Mesenteric fat pad (tissue), 1 donor: ENCODE results near the gene TOX3. TPM values are rescaled to one million over a fixed set of nuclear protein-coding genes. Genes with fewer than 3 reads are reported as not detected.

ENCODE experiments used
- DNase-seq: peaks from one replicate; pipeline ENCODE4 v3.0.0-alpha.2; 2020; ENCODE audit warnings: low spot score
- long read RNA-seq: library from polyadenylated mRNA; unstranded; transcript quantifications from one replicate; pipeline ENCODE4 v2.0.0, GENCODE V29; 2020
- total RNA-seq: library from RNA; stranded (reverse); fragmentation: NEBNext Ultra II Directional; extraction: Animal tissue kit (Norgen Biotek cat#: 25700); gene quantifications from one replicate; pipeline ENCODE4 v1.2.1, GENCODE V29; 2021
- donor health status: DM: yes; HTN: yes; CAD: no.

TOX3 gene
- not detected for total RNA-seq
- long read RNA-seq = 0 reads

- DNase-seq = no peak
Observed at GRCh38 chr16:52547004-52547833, at the start of gene TOX3. Gene TOX3, minus strand, starts transcription at chr16:52547143. Its CDS starts 420 bp downstream, at chr16:52546723.

GRCh38 chr16:52592778-52593177 lies 45.8 kb upstream of the TOX3 start:
- no peak for DNase-seq

GRCh38 chr16:52591934-52592592 lies 45.1 kb upstream of the TOX3 start:
- no peak for DNase-seq

- no peak for DNase-seq
Observed at GRCh38 chr16:52591471-52591870, 44.5 kb upstream of the TOX3 start.

GRCh38 chr16:52586159-52586558 lies 39.2 kb upstream of the TOX3 start:
- no peak for DNase-seq

GRCh38 chr16:52584354-52585320 lies 37.7 kb upstream of the TOX3 start:
- no peak for DNase-seq

GRCh38 chr16:52581530-52581929 lies 34.6 kb upstream of the TOX3 start:
- DNase-seq = no peak

GRCh38 chr16:52580488-52580887 lies 33.5 kb upstream of the TOX3 start:
- DNase-seq = no peak

- DNase-seq = no peak
Observed at GRCh38 chr16:52578829-52579498, 32.0 kb upstream of the TOX3 start.

GRCh38 chr16:52578007-52578828 lies 31.3 kb upstream of the TOX3 start:
- no peak for DNase-seq

- DNase-seq = no peak
Observed at GRCh38 chr16:52577130-52577706, 30.3 kb upstream of the TOX3 start.

GRCh38 chr16:52573365-52574299 lies 26.7 kb upstream of the TOX3 start:
- no peak for DNase-seq

- DNase-seq = no peak
Observed at GRCh38 chr16:52572656-52573055, 25.7 kb upstream of the TOX3 start.

GRCh38 chr16:52570495-52571091 lies 23.6 kb upstream of the TOX3 start:
- no peak for DNase-seq

GRCh38 chr16:52569701-52570100 lies 22.8 kb upstream of the TOX3 start:
- DNase-seq = no peak

- DNase-seq = no peak
Observed at GRCh38 chr16:52568983-52569690, 22.2 kb upstream of the TOX3 start.

GRCh38 chr16:52568495-52568894 lies 21.6 kb upstream of the TOX3 start:
- DNase-seq = no peak
